Endodermal cell (in vitro differentiated cells): ENCODE data around the gene SLC41A2. TPM values are rescaled to one million over a fixed set of nuclear protein-coding genes. Genes with fewer than 3 reads are reported as not detected.

Experiments
- DNase-seq: peaks from one replicate; pipeline ENCODE4 v3.0.0-alpha.2; 2017
- H3K27ac ChIP-seq: 2 replicates; pipeline ENCODE4 v1.5.1; 2013; ENCODE audit warnings: mild to moderate bottlenecking, low read depth, low read length, moderate library complexity
- H3K27me3 ChIP-seq: 2 replicates; pipeline ENCODE4 v1.6.1; 2013; ENCODE audit warnings: mild to moderate bottlenecking, low read length, moderate library complexity; ENCODE audit not compliant: insufficient read depth, control insufficient read depth, poor library complexity, severe bottlenecking
- H3K36me3 ChIP-seq: 2 replicates; pipeline ENCODE4 v1.7.0; 2013; ENCODE audit warnings: mild to moderate bottlenecking, low read length, moderate library complexity; ENCODE audit not compliant: control insufficient read depth, insufficient read depth
- H3K4me1 ChIP-seq: one replicate; pipeline ENCODE4 v1.7.0; 2013; ENCODE audit warnings: low read length; ENCODE audit not compliant: control insufficient read depth, insufficient read depth
- H3K4me3 ChIP-seq: 2 replicates; pipeline ENCODE4 v1.5.1; 2013; ENCODE audit warnings: mild to moderate bottlenecking, low read length, moderate library complexity
- H3K9ac ChIP-seq: 2 replicates; pipeline ENCODE4 v1.6.1; 2013; ENCODE audit warnings: mild to moderate bottlenecking, low read length, moderate library complexity; ENCODE audit not compliant: poor library complexity, severe bottlenecking; ENCODE audit errors: extremely low read depth
- H3K9me3 ChIP-seq: 2 replicates; pipeline ENCODE4 v1.6.1; 2013; ENCODE audit warnings: mild to moderate bottlenecking, low read length, moderate library complexity; ENCODE audit not compliant: control insufficient read depth
- H3K27ac Mint-ChIP-seq: 2 replicates; pipeline ENCODE4 v1.8.0; 2020; ENCODE audit warnings: mixed read lengths
- H3K27me3 Mint-ChIP-seq: 2 replicates; pipeline ENCODE4 v1.8.0; 2021; ENCODE audit warnings: mild to moderate bottlenecking, mixed read lengths; ENCODE audit not compliant: insufficient read depth
- H3K36me3 Mint-ChIP-seq: 2 replicates; pipeline ENCODE4 v1.8.0; 2020; ENCODE audit warnings: low read depth, mixed read lengths
- H3K4me1 Mint-ChIP-seq: 2 replicates; pipeline ENCODE4 v1.8.0; 2020; ENCODE audit warnings: mixed read lengths
- H3K4me3 Mint-ChIP-seq: 2 replicates; pipeline ENCODE4 v1.8.0; 2020; ENCODE audit warnings: mild to moderate bottlenecking, moderate library complexity, mixed read lengths
- H3K9me3 Mint-ChIP-seq: 2 replicates; pipeline ENCODE4 v1.8.0; 2020; ENCODE audit warnings: mild to moderate bottlenecking, mixed read lengths
- CTCF ChIP-seq: fragments of 200-600 bp; sonication (generic); conservative IDR thresholded peaks from 2 replicates; pipeline ENCODE4 v1.5.0; 2021; ENCODE audit warnings: antibody characterized with exemption, mild to moderate bottlenecking
- WGBS, 2 experiments: methylation state at CpG; one replicate each; pipeline versions ENCODE4 v1.1.5 to v1.1.7; 2013; ENCODE audit warnings: missing lambda C conversion rate in 2 of 2, mixed read lengths in 1 of 2; ENCODE audit not compliant: insufficient coverage in 1 of 2, insufficient read length in 1 of 2; 5-methylcytosine and 5-hydroxymethylcytosine counted together
- long read RNA-seq, 4 experiments: library from polyadenylated mRNA in 2 of 4; library from RNA in 1 of 4; library from capped mRNA in 1 of 4; stranded (forward) in 3 of 4; unstranded in 1 of 4; transcript quantifications; one replicate each; pipeline ENCODE4 v2.0.0, GENCODE V29; 2020 to 2021; ENCODE audit warnings: inconsistent platforms in 1 of 4
- polyA plus RNA-seq, 2 experiments: library from polyadenylated mRNA; stranded (reverse); fragments of 50-300 nt; gene quantifications; one replicate each; pipeline ENCODE4 v1.2.3, GENCODE V29; 2013
- total RNA-seq, 2 donors: library from RNA; stranded (reverse); fragmentation: NEBNext Ultra II Directional in 1 of 2; extraction: Animal tissue kit (Norgen Biotek cat#: 25700) in 1 of 2; gene quantifications; 2 replicates in 1 of 2; 3 replicates in 1 of 2; pipeline ENCODE4 v1.2.1, GENCODE V29; 2021

Gene SLC41A2
- total RNA-seq: 1 to 10 TPM; 1.9 to 2.3 TPM
- 1.00 TPM for polyA plus RNA-seq (2013, experiment 1 of 2)
- polyA plus RNA-seq (2013, experiment 2 of 2): 0.91 TPM
- long read RNA-seq, experiment 1: 0 reads
- long read RNA-seq, experiment 2, partial matches to known transcripts: 0 of 1 reads
- long read RNA-seq, experiment 2, other reads (novel, unspliced or antisense): 1 of 1 reads
- long read RNA-seq, experiment 3, partial matches to known transcripts: 0 of 3 reads
- long read RNA-seq, experiment 3, other reads (novel, unspliced or antisense): 3 of 3 reads
- long read RNA-seq, experiment 4: 0 reads

- Histone ChIP-seq H3K36me3 (no peaks in the 10 kb centered on the region), H3K4me3 (peak within 1 kb of the TSS; percentile 79), H3K9me3 (no peaks in the 10 kb centered on the region), H3K27me3 (peaks cover 64% of the 10 kb centered on the region), H3K9ac (peak within 1 kb of the TSS; percentile 57), H3K4me1 (no peaks in the 10 kb centered on the region), H3K27ac (no peak within 1 kb of the TSS)
- peak; percentile 48 for TF ChIP-seq CTCF
- Mint-ChIP-seq H3K27ac (peak within 1 kb of the TSS; percentile 66), H3K4me3 (peak within 1 kb of the TSS; percentile 65), H3K4me1 (peaks cover 6% of the 10 kb centered on the region), H3K9me3 (no peaks in the 10 kb centered on the region), H3K36me3 (no peaks in the 10 kb centered on the region), H3K27me3 (peaks cover 80% of the 10 kb centered on the region)
- DNase-seq: peak; percentile 92
- 2 to 8% methylated on average over 9 to 83 of the region's 83 CpGs for WGBS, 2 experiments
Measured at GRCh38 chr12:104958001-104958804, at the start of gene SLC41A2. Gene SLC41A2, minus strand, starts transcription at chr12:104958290. Its CDS starts 29,763 bp downstream, at chr12:104928527.

- H3K4me1 Mint-ChIP-seq: no peaks in the 10 kb centered on the region
- Histone ChIP-seq H3K36me3 (peaks cover 76% of the 10 kb centered on the region), H3K4me1 (no peaks in the 10 kb centered on the region), H3K27ac (no peak overlapping the region), H3K27me3 (no peaks in the 10 kb centered on the region), H3K9me3 (peaks cover 22% of the 10 kb centered on the region), H3K4me3 (no peak overlapping the region), H3K9ac (no peak overlapping the region)
- H3K36me3 Mint-ChIP-seq: peaks cover 85% of the 10 kb centered on the region
- TF ChIP-seq CTCF: no peak
- H3K4me3 Mint-ChIP-seq: no peak overlapping the region
- no peak for DNase-seq
- peaks cover 5% of the 10 kb centered on the region for H3K9me3 Mint-ChIP-seq
- no peaks in the 10 kb centered on the region for H3K27me3 Mint-ChIP-seq
- H3K27ac Mint-ChIP-seq: no peak overlapping the region
Measured at GRCh38 chr12:105001476-105001875, 43.4 kb upstream of the SLC41A2 start.

- no peak for DNase-seq
- H3K9me3 Mint-ChIP-seq: peaks cover 5% of the 10 kb centered on the region
- H3K4me3 Mint-ChIP-seq: no peak overlapping the region
- peaks cover 84% of the 10 kb centered on the region for H3K36me3 ChIP-seq
- H3K36me3 Mint-ChIP-seq: peaks cover 86% of the 10 kb centered on the region
- no peak overlapping the region for H3K9ac ChIP-seq
- H3K4me3 ChIP-seq: no peak overlapping the region
- H3K4me1 Mint-ChIP-seq: no peaks in the 10 kb centered on the region
- peaks cover 22% of the 10 kb centered on the region for H3K9me3 ChIP-seq
- WGBS, 2 experiments: 90 to 100% methylated on average over 2 to 7 of the region's 7 CpGs
- H3K27me3 Mint-ChIP-seq: no peaks in the 10 kb centered on the region
- no peaks in the 10 kb centered on the region for H3K4me1 ChIP-seq
- no peak overlapping the region for H3K27ac ChIP-seq
- no peak overlapping the region for H3K27ac Mint-ChIP-seq
- no peaks in the 10 kb centered on the region for H3K27me3 ChIP-seq
- TF ChIP-seq CTCF: no peak
Measured at GRCh38 chr12:104999347-104999685, 41.2 kb upstream of the SLC41A2 start.
